Mucosa of rectum (tissue), 2 donors: ENCODE data around the gene KIR3DL3.
"Not testable (repeated sequence)": the region's sequence is repeated elsewhere in the genome, so short reads cannot be mapped to it uniquely, and the experiment has no call there.

Experiments
- H3K27ac ChIP-seq, 2 donors: one replicate each; pipeline ENCODE4 v1.7.0; 2013; ENCODE audit warnings: inconsistent platforms in 2 of 2, low read depth in 2 of 2, low read length in 2 of 2
- H3K27me3 ChIP-seq, 2 donors: one replicate each; pipeline ENCODE4 v1.7.0; 2013; ENCODE audit warnings: low read length in 2 of 2; ENCODE audit not compliant: control insufficient read depth in 2 of 2, insufficient read depth in 2 of 2
- H3K36me3 ChIP-seq, 2 donors: one replicate each; pipeline ENCODE4 v1.7.0; 2013; ENCODE audit warnings: low read length in 2 of 2; ENCODE audit not compliant: control insufficient read depth in 2 of 2, insufficient read depth in 2 of 2
- H3K4me1 ChIP-seq, 2 donors: one replicate each; pipeline ENCODE4 v1.7.0; 2013; ENCODE audit warnings: low read length in 2 of 2, mild to moderate bottlenecking in 1 of 2; ENCODE audit not compliant: control insufficient read depth in 2 of 2, insufficient read depth in 2 of 2
- H3K4me3 ChIP-seq, 2 donors: one replicate each; pipeline ENCODE4 v1.7.0; 2013; ENCODE audit warnings: low read length in 2 of 2
- H3K9ac ChIP-seq, 2 donors: one replicate each; pipeline ENCODE4 v1.7.0; 2013; ENCODE audit warnings: low read length in 2 of 2, low read depth in 1 of 2, mild to moderate bottlenecking in 1 of 2
- H3K9me3 ChIP-seq, 2 donors: one replicate each; pipeline ENCODE4 v1.7.0; 2013; ENCODE audit warnings: low read length in 2 of 2; ENCODE audit not compliant: control insufficient read depth in 2 of 2
- donor health status: healthy.
- donor health status: Normal muscosa, but diverticular disease.

KIR3DL3 gene

GRCh38 chr19:54728167-54728566 is 3.9 kb downstream of the KIR3DL3 start:
- H3K27ac ChIP-seq = no peak overlapping the region
- no peaks in the 10 kb centered on the region for H3K4me1 ChIP-seq
- no peak overlapping the region for H3K9ac ChIP-seq
- no peaks in the 10 kb centered on the region for H3K9me3 ChIP-seq
- peaks cover 0 to 2% of the 10 kb centered on the region in 2 donors for H3K27me3 ChIP-seq
- H3K36me3 ChIP-seq = no peaks in the 10 kb centered on the region
- no peak overlapping the region for H3K4me3 ChIP-seq

- Histone ChIP-seq H3K27me3 (peaks cover 0 to 2% of the 10 kb centered on the region in 2 donors), H3K9ac (no peak overlapping the region), H3K9me3 (no peaks in the 10 kb centered on the region), H3K36me3 (no peaks in the 10 kb centered on the region), H3K4me1 (no peaks in the 10 kb centered on the region), H3K4me3 (no peak overlapping the region), H3K27ac (no peak overlapping the region)
Observed at GRCh38 chr19:54729416-54730188, 5.4 kb downstream of the KIR3DL3 start.

GRCh38 chr19:54731191-54731590 is 6.9 kb downstream of the KIR3DL3 start:
- Histone ChIP-seq H3K27me3 (peaks cover 0 to 2% of the 10 kb centered on the region in 2 donors), H3K27ac (no peak overlapping the region), H3K9ac (no peak overlapping the region), H3K4me3 (no peak overlapping the region), H3K9me3 (no peaks in the 10 kb centered on the region), H3K36me3 (no peaks in the 10 kb centered on the region), H3K4me1 (no peaks in the 10 kb centered on the region)

DNA sequence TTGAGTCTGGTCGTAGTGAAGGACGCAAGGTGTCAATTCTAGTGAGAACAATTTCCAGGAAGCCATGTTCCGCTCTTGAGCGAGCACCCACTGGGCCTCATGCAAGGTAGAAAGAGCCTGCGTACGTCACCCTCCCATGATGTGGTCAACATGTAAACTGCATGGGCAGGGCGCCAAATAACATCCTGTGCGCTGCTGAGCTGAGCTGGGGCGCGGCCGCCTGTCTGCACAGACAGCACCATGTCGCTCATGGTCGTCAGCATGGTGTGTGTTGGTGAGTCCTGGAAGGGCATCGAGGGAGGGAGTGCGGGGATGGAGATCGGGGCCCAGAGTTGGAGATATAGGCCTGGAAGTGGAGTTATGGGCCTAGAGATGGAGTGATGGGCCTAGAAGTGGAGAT is 14.1 kb downstream of the KIR3DL3 start, which contains the start of gene KIR2DL3:
Gene KIR2DL3, plus strand, starts transcription at position 208 of the 400 bp plus-strand sequence. Its CDS starts 33 bp downstream, at position 241.
- not testable (repeated sequence) for H3K4me3 ChIP-seq, H3K36me3 ChIP-seq, H3K27me3 ChIP-seq, H3K9me3 ChIP-seq, H3K27ac ChIP-seq, H3K4me1 ChIP-seq, H3K9ac ChIP-seq

DNA sequence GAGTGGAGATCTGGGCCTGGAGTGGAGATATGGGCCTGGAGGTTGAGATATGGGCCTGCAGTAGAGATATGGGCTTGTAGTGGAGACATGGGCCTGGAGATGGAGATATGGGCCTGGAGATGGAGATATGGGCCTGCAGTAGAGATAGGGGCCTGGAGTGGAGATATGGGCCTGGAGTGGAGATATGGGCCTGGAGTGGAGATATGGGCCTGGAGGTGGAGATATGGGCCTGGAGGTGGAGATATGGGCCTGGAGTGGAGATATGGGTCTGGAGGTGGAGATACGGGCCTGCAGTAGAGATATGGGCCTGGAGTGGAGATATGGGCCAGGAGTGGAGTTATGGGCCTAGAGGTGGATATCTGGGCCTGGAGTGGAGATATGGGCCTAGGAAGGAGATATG is 14.5 kb downstream of the KIR3DL3 start:
- Histone ChIP-seq H3K9ac (no peak overlapping the region), H3K36me3 (no peaks in the 10 kb centered on the region), H3K27ac (no peak overlapping the region), H3K4me3 (no peak overlapping the region), H3K4me1 (no peaks in the 10 kb centered on the region), H3K27me3 (no peaks in the 10 kb centered on the region), H3K9me3 (no peaks in the 10 kb centered on the region)

DNA sequence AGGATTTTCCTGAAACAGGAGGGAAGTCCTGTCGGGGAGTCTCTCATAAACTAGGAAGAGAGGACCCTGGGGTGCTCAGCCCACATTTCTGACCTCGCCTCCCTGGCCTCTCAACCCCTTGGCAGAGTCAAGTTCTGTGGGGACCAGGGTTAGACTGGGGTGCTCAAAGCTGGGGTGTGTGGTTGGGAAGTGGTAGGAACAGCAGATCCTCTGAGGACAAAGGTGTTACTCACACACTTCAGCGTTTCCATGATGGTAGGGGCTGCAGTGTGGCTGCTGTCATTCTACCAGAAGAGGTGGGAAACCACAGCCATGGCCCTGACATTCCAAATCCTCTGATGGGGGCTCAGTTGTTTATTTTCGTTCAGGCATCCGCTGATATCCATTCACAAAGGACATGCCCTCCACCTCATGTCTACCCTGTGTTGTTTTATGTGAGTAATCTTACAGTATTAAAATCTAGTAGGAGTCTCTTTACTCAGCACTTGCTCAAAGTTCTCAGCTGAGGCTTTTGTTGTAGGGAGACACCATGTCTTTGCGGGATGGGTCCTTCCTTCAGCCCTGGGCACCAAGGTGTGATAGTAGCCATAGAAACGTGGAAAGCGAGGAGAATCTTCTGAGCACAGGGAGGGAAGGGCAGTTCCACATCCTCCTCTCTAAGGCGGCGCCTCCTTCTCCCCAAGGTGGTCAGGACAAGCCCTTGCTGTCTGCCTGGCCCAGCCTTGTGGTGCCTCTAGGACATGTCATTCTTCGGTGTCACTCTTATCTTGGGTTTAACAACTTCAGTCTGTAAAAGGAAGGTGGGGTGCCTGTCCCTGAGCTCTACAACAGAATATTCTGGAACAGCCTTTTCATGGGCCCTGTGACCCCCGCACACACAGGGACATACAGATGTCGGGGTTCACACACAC is 15.6 kb downstream of the KIR3DL3 start:
- H3K4me1 ChIP-seq = no peaks in the 10 kb centered on the region
- no peaks in the 10 kb centered on the region for H3K36me3 ChIP-seq
- no peaks in the 10 kb centered on the region for H3K27me3 ChIP-seq
- H3K4me3 ChIP-seq = no peak overlapping the region
- H3K9ac ChIP-seq = no peak overlapping the region
- H3K9me3 ChIP-seq = no peaks in the 10 kb centered on the region
- no peak overlapping the region for H3K27ac ChIP-seq

GRCh38 chr19:54741950-54742349 is 17.7 kb downstream of the KIR3DL3 start:
- not testable (repeated sequence) for H3K9ac ChIP-seq, H3K9me3 ChIP-seq, H3K4me3 ChIP-seq, H3K27me3 ChIP-seq, H3K27ac ChIP-seq, H3K36me3 ChIP-seq, H3K4me1 ChIP-seq

GRCh38 chr19:54744080-54744479 is 19.8 kb downstream of the KIR3DL3 start:
- not testable (repeated sequence) for H3K4me1 ChIP-seq, H3K36me3 ChIP-seq, H3K27ac ChIP-seq

DNA sequence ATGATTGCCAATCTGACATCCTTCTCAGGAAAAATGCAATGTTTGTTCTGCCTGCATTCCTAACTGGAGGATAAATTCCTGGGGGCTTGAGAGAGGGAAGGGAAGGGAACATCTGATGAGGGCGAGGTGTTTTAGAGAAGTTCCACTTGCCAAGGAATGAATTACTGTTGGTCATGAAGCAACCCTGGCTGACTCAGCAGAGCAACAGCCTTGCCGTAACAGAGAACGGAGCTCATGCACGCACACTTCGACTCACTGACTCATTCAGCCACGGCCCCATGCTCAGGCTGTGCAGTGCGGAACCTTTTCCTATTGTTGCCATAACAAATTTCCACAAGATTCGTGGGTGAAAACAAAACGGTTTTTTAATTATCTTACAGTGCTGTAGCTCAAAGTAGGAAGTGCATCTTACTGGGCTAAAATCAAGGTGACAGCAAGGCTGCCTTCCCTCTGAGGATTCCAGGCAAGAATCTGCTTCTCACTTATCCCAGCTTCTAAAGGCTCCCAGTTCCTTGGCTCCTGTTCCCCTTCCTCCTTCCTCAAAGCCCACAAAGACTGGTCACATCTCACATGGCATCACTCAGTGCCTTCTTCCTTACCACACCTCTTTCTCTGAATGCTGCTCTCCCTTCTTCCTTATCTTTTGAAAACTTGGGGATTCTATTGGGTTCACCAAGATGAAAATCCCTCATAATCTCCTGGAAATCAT is 23.5 kb downstream of the KIR3DL3 start:
- not testable (repeated sequence) for H3K4me1 ChIP-seq, H3K27me3 ChIP-seq, H3K9me3 ChIP-seq, H3K9ac ChIP-seq, H3K36me3 ChIP-seq, H3K4me3 ChIP-seq, H3K27ac ChIP-seq

More at GRCh38 chr19:54744080-54744479, 19.8 kb downstream of the KIR3DL3 start:
- H3K27me3 ChIP-seq, H3K4me3 ChIP-seq, H3K9ac ChIP-seq, H3K9me3 ChIP-seq: not testable (repeated sequence)

- H3K9me3 ChIP-seq, H3K27ac ChIP-seq, H3K9ac ChIP-seq, H3K4me3 ChIP-seq, H3K4me1 ChIP-seq, H3K36me3 ChIP-seq, H3K27me3 ChIP-seq: not testable (repeated sequence)
Observed at GRCh38 chr19:54750276-54750675, 26.0 kb downstream of the KIR3DL3 start.
